TTC549 (cell line): ENCODE data around the gene NANS.
"Not testable (repeated sequence)": the region's sequence is repeated elsewhere in the genome, so short reads cannot be mapped to it uniquely, and the experiment has no call there.

Experiments
- FAIRE-seq: peaks from 2 replicates; lab custom pipeline; 2012; peaks lifted over from hg19 to GRCh38; lab: Jason Lieb, UNC

Gene NANS

GRCh38 chr9:98039607-98040017, 16.9 kb upstream of the NANS start:
- no peak for FAIRE-seq

GRCh38 chr9:98040212-98040611, 16.3 kb upstream of the NANS start:
- no peak for FAIRE-seq

- FAIRE-seq = no peak
Observed at GRCh38 chr9:98043915-98044314, 12.6 kb upstream of the NANS start.

- FAIRE-seq = no peak
Observed at GRCh38 chr9:98045234-98046179, 11.0 kb upstream of the NANS start.

- no peak for FAIRE-seq
Observed at GRCh38 chr9:98046180-98046543, 10.4 kb upstream of the NANS start.

GRCh38 chr9:98047002-98047401, 9.5 kb upstream of the NANS start:
- no peak for FAIRE-seq

- no peak for FAIRE-seq
Observed at GRCh38 chr9:98049288-98050072, 7.1 kb upstream of the NANS start.

GRCh38 chr9:98050351-98050750, 6.2 kb upstream of the NANS start:
- FAIRE-seq = no peak

- FAIRE-seq = no peak
Observed at GRCh38 chr9:98054376-98054951, 2.1 kb upstream of the NANS start.

- FAIRE-seq = no peak
Observed at GRCh38 chr9:98057138-98057799, 737 bp downstream of the NANS start.

GRCh38 chr9:98062161-98062560, 5.6 kb downstream of the NANS start:
- FAIRE-seq = no peak

GRCh38 chr9:98064623-98065392, 8.3 kb downstream of the NANS start:
- FAIRE-seq = no peak

- FAIRE-seq = no peak
Observed at GRCh38 chr9:98066235-98066634, 9.7 kb downstream of the NANS start.

GRCh38 chr9:98067184-98067583, 10.7 kb downstream of the NANS start:
- no peak for FAIRE-seq

- FAIRE-seq = no peak
Observed at GRCh38 chr9:98069551-98069950, 13.0 kb downstream of the NANS start.

GRCh38 chr9:98070704-98071103, 14.2 kb downstream of the NANS start:
- FAIRE-seq = no peak

GRCh38 chr9:98071737-98072136, 15.2 kb downstream of the NANS start:
- no peak for FAIRE-seq

GRCh38 chr9:98074115-98074990, 17.8 kb downstream of the NANS start:
- FAIRE-seq = no peak

GRCh38 chr9:98075332-98075805, 18.8 kb downstream of the NANS start:
- FAIRE-seq = no peak

GRCh38 chr9:98076514-98076890, 20.0 kb downstream of the NANS start:
- not testable (repeated sequence) for FAIRE-seq

GRCh38 chr9:98078895-98079294, 22.4 kb downstream of the NANS start:
- FAIRE-seq = no peak
